Ascending aorta (tissue), 2 donors: ENCODE results near the gene P3H4. TPM values are rescaled to one million over a fixed set of nuclear protein-coding genes. Genes with fewer than 3 reads are reported as not detected.

ENCODE experiments used
- DNase-seq, 2 donors: peaks; one replicate each; pipeline ENCODE4 v3.0.0-alpha.2; 2019; ENCODE audit warnings: low spot score in 2 of 2
- H3K27ac ChIP-seq, 2 donors: fragments of 200-600 bp; sonication (generic); one replicate each; pipeline ENCODE4 v1.5.1; 2016 to 2017; ENCODE audit warnings: mild to moderate bottlenecking in 1 of 2
- H3K27me3 ChIP-seq: fragments of 200-600 bp; sonication (generic); one replicate; pipeline ENCODE4 v1.5.1; 2017
- H3K36me3 ChIP-seq, 2 donors: fragments of 200-600 bp; sonication (generic); one replicate each; pipeline ENCODE4 v1.5.1; 2016
- H3K4me1 ChIP-seq, 2 donors: fragments of 200-600 bp; sonication (generic); one replicate each; pipeline ENCODE4 v1.5.1; 2016 to 2017; ENCODE audit warnings: mild to moderate bottlenecking in 1 of 2
- H3K4me3 ChIP-seq, 2 donors: fragments of 200-600 bp; sonication (generic); one replicate each; pipeline ENCODE4 v1.5.1; 2016 to 2017; ENCODE audit warnings: mild to moderate bottlenecking in 1 of 2
- H3K9me3 ChIP-seq, 2 donors: fragments of 200-600 bp; sonication (generic); one replicate each; pipeline ENCODE4 v1.5.1; 2016
- CTCF ChIP-seq, 3 experiments: fragments of 200-600 bp in 2 of 3; fragments of 450-650 bp in 1 of 3; sonication (generic) in 2 of 3; IDR thresholded peaks; one replicate each; pipeline ENCODE4 v1.5.1; 2016 to 2019; ENCODE audit warnings: antibody characterized with exemption in 3 of 3, mild to moderate bottlenecking in 1 of 3, moderate library complexity in 1 of 3
- intact Hi-C: fragments of 100-400 bp; cut with DNase I; formaldehyde crosslinking; loops from one replicate; pipeline ENCODE4 v1.15.1; 2023
- total RNA-seq: library from RNA; depleted of rRNA; stranded (reverse); fragments of >200 nt; gene quantifications from one replicate; pipeline ENCODE4 v1.1.0, GENCODE V29; 2016

P3H4 gene
- total RNA-seq, 1 donor from 2014 or later: 61.4 TPM

GRCh38 chr17:41806685-41807445 is 4.9 kb downstream of the P3H4 start:
- no peaks in the 10 kb centered on the region for H3K9me3 ChIP-seq
- peaks cover 10 to 13% of the 10 kb centered on the region in 2 donors for H3K4me1 ChIP-seq
- H3K36me3 ChIP-seq: peaks cover 0 to 3% of the 10 kb centered on the region in 2 donors
- no peak overlapping the region for H3K27ac ChIP-seq
- no peak for DNase-seq
- intact Hi-C loops: no loop called here
- no peak for TF ChIP-seq CTCF (IDR thresholded peaks at IDR 0.05)
- no peaks in the 10 kb centered on the region for H3K27me3 ChIP-seq
- H3K4me3 ChIP-seq: no peak overlapping the region

GRCh38 chr17:41803049-41804020 is 8.4 kb downstream of the P3H4 start:
- no peak for TF ChIP-seq CTCF (IDR thresholded peaks at IDR 0.05)
- Histone ChIP-seq H3K36me3 (peaks cover 0 to 3% of the 10 kb centered on the region in 2 donors), H3K27me3 (no peaks in the 10 kb centered on the region), H3K27ac (no peak overlapping the region), H3K9me3 (no peaks in the 10 kb centered on the region), H3K4me3 (no peak overlapping the region), H3K4me1 (peaks cover 0 to 5% of the 10 kb centered on the region in 2 donors)
- DNase-seq: no peak
- intact Hi-C loops: no loop called here

- Histone ChIP-seq H3K36me3 (no peaks in the 10 kb centered on the region), H3K4me3 (peak overlapping the region in 1 of 2 donors; percentile 17), H3K27me3 (no peaks in the 10 kb centered on the region), H3K4me1 (peaks cover 0 to 5% of the 10 kb centered on the region in 2 donors), H3K27ac (no peak overlapping the region), H3K9me3 (no peaks in the 10 kb centered on the region)
- TF ChIP-seq CTCF (IDR thresholded peaks at IDR 0.05): peak; percentile 93 to 97 (median 95)
- intact Hi-C loops: loop anchor here (1.0 to 2.0 kb wide), 2 partner anchors 29 to 63 kb away; no protein-coding TSS in a partner anchor
- peak; percentile 34 to 89 for DNase-seq
Observed at GRCh38 chr17:41801374-41802271, 10.1 kb downstream of the P3H4 start.

- Histone ChIP-seq H3K4me1 (peaks cover 0 to 5% of the 10 kb centered on the region in 2 donors), H3K27me3 (no peaks in the 10 kb centered on the region), H3K36me3 (no peaks in the 10 kb centered on the region), H3K4me3 (peak overlapping the region in 1 of 2 donors; percentile 17), H3K9me3 (no peaks in the 10 kb centered on the region), H3K27ac (no peak overlapping the region)
- DNase-seq: no peak
- intact Hi-C loops: loop anchor here (1.0 to 2.0 kb wide), 2 partner anchors 28 to 62 kb away; no protein-coding TSS in a partner anchor
- TF ChIP-seq CTCF (IDR thresholded peaks at IDR 0.05): no peak
Observed at GRCh38 chr17:41800601-41801373, 11.0 kb downstream of the P3H4 start.
